Mucosa of descending colon (tissue), 3 donors: Measurements from ENCODE around the gene CARNS1. TPM values are rescaled to one million over a fixed set of nuclear protein-coding genes. Genes with fewer than 3 reads are reported as not detected.

Experiments
- ATAC-seq: fragments of 200-7000 bp; cut with Tn5 transposase; one replicate; pipeline ENCODE4 v1.9.1; 2020; ENCODE audit warnings: mild to moderate bottlenecking, moderate library complexity
- DNase-seq, 3 donors: peaks; one replicate each; pipeline ENCODE4 v3.0.0-alpha.2; 2020
- H3K36me3 ChIP-seq: fragments of 200-600 bp; one replicate; pipeline ENCODE4 v1.8.0; 2021; ENCODE audit warnings: low read depth, mild to moderate bottlenecking
- H3K4me1 ChIP-seq: fragments of 200-600 bp; one replicate; pipeline ENCODE4 v1.8.0; 2021; ENCODE audit warnings: low read depth, mild to moderate bottlenecking
- H3K4me3 ChIP-seq: fragments of 200-600 bp; one replicate; pipeline ENCODE4 v1.8.0; 2021; ENCODE audit warnings: mild to moderate bottlenecking
- H3K9me3 ChIP-seq: fragments of 200-600 bp; one replicate; pipeline ENCODE4 v1.8.0; 2021; ENCODE audit warnings: mild to moderate bottlenecking
- CTCF ChIP-seq: fragments of 200-600 bp; IDR thresholded peaks from one replicate; pipeline ENCODE4 v1.8.0; 2022; ENCODE audit warnings: antibody characterized with exemption, mild to moderate bottlenecking
- intact Hi-C, 2 donors: fragments of 100-400 bp; cut with DNase I in 1 of 2; cut with micrococcal nuclease in 1 of 2; formaldehyde crosslinking; loops; one replicate each; pipeline versions ENCODE4 v1.11.0 to v1.11.1; 2022; cut with DNase I, micrococcal nuclease
- total RNA-seq, 3 donors: library from RNA; stranded (reverse); fragmentation: NEBNext Ultra II Directional in 2 of 3; extraction: Animal tissue kit (Norgen Biotek cat#: 25700) in 2 of 3; gene quantifications; one replicate each; pipeline versions ENCODE4 v1.2.1 to v1.2.4, GENCODE V29; 2021 to 2023
- donor health status: DM: no; HTN: no; CAD: no; lungs with moderate emphysema.
- donor health status: DM: no; HTN: no; CAD: no.
- donor health status: DM: no; HTN: yes; CAD: no.

Gene CARNS1
- total RNA-seq, 3 donors from 2014 or later: 0.26 to 0.89 (median 0.70) TPM

GRCh38 chr11:67439321-67440228 is 24.1 kb downstream of the CARNS1 start:
- no peak for TF ChIP-seq CTCF
- H3K4me3 ChIP-seq: no peak overlapping the region
- intact Hi-C loops: no loop called here
- H3K4me1 ChIP-seq: peaks cover 19% of the 10 kb centered on the region
- no peaks in the 10 kb centered on the region for H3K9me3 ChIP-seq
- peak in 1 of 3 donors; percentile 67 for DNase-seq
- peak; percentile 2 for ATAC-seq
- no peaks in the 10 kb centered on the region for H3K36me3 ChIP-seq

- ATAC-seq (no peak), DNase-seq (no peak)
- no peak for TF ChIP-seq CTCF
- Histone ChIP-seq H3K9me3 (no peaks in the 10 kb centered on the region), H3K36me3 (no peaks in the 10 kb centered on the region), H3K4me1 (peaks cover 19% of the 10 kb centered on the region), H3K4me3 (no peak overlapping the region)
- intact Hi-C loops: no loop called here
Observed at GRCh38 chr11:67440229-67441097, 25.0 kb downstream of the CARNS1 start.

GRCh38 chr11:67441098-67441563 is 25.7 kb downstream of the CARNS1 start:
- DNase-seq (no peak), ATAC-seq (no peak)
- intact Hi-C loops: no loop called here
- H3K4me3 ChIP-seq: no peak overlapping the region
- no peak for TF ChIP-seq CTCF
- H3K36me3 ChIP-seq: no peaks in the 10 kb centered on the region
- H3K9me3 ChIP-seq: no peaks in the 10 kb centered on the region
- peaks cover 19% of the 10 kb centered on the region for H3K4me1 ChIP-seq

GRCh38 chr11:67441731-67442351 is 26.4 kb downstream of the CARNS1 start:
- no peak for ATAC-seq
- no peak for DNase-seq
- Histone ChIP-seq H3K36me3 (no peaks in the 10 kb centered on the region), H3K4me3 (no peak overlapping the region), H3K9me3 (no peaks in the 10 kb centered on the region), H3K4me1 (peaks cover 19% of the 10 kb centered on the region)
- intact Hi-C loops: no loop called here
- TF ChIP-seq CTCF: no peak
